ENCODE results near the gene CCDC33.

CCDC33 gene

GRCh38 chr15:74201710-74202420, 34.3 kb upstream of the CCDC33 start:
- ATAC-seq, result no peak

GRCh38 chr15:74202452-74203401, 33.4 kb upstream of the CCDC33 start, which contains the start of gene STRA6:
TSS of gene STRA6 (minus strand) at chr15:74202787. CDS start at chr15:74202267, 520 bp downstream.
- TF ChIP-seq ZFP3 (CRISPR knock-in tag; IDR thresholded peaks at IDR 0.05), result peak; percentile 41
- TF ChIP-seq OSR1 (CRISPR knock-in tag; IDR thresholded peaks at IDR 0.05), result no peak
- peak; percentile 74 for ATAC-seq

More at GRCh38 chr15:74201710-74202420, 34.3 kb upstream of the CCDC33 start:
- TF ChIP-seq ZFP3 (CRISPR knock-in tag; IDR thresholded peaks at IDR 0.05), result no peak
- no peak for TF ChIP-seq ZC3H10 (CRISPR knock-in tag; IDR thresholded peaks at IDR 0.05)
- 0 out of 2 replicates have a peak, but pooled peaks have one; percentile 19 for TF ChIP-seq CSRNP3 (CRISPR knock-in tag; IDR thresholded peaks at IDR 0.05)

GRCh38 chr15:74203914-74204431, 32.2 kb upstream of the CCDC33 start:
- ATAC-seq, result peak; percentile 54
- TF ChIP-seq ZFP3 (CRISPR knock-in tag; IDR thresholded peaks at IDR 0.05) (no peak; the same call in 1 of the 2 replicates), ESRRG (CRISPR knock-in tag; IDR thresholded peaks at IDR 0.05) (no peak), TSHZ2 (CRISPR knock-in tag; IDR thresholded peaks at IDR 0.05) (no peak), TOX (CRISPR knock-in tag; IDR thresholded peaks at IDR 0.05; ENCODE audit: borderline replicate concordance) (no peak), CREB5 (CRISPR knock-in tag; IDR thresholded peaks at IDR 0.05; ENCODE audit: low read depth) (no peak), ZC3H10 (CRISPR knock-in tag; IDR thresholded peaks at IDR 0.05) (no peak), ZFP30 (CRISPR knock-in tag; IDR thresholded peaks at IDR 0.05) (no peak), GLIS3 (CRISPR knock-in tag; IDR thresholded peaks at IDR 0.05) (no peak)

GRCh38 chr15:74205582-74205947, 30.6 kb upstream of the CCDC33 start:
- ATAC-seq, result no peak
- TF ChIP-seq OSR1 (CRISPR knock-in tag; IDR thresholded peaks at IDR 0.05), result no peak
- no peak for TF ChIP-seq PPARA (CRISPR knock-in tag; IDR thresholded peaks at IDR 0.05; ENCODE audit: borderline replicate concordance)
- no peak for TF ChIP-seq ZFP3 (CRISPR knock-in tag; IDR thresholded peaks at IDR 0.05)
- TF ChIP-seq CSDC2 (CRISPR knock-in tag; IDR thresholded peaks at IDR 0.05), result no peak
- TF ChIP-seq TCF4 (CRISPR knock-in tag; IDR thresholded peaks at IDR 0.05; ENCODE audit: borderline replicate concordance), result no peak
- no peak for TF ChIP-seq CSRNP3 (CRISPR knock-in tag; IDR thresholded peaks at IDR 0.05)
- no peak for TF ChIP-seq ZFP30 (CRISPR knock-in tag; IDR thresholded peaks at IDR 0.05)
- no peak for TF ChIP-seq ZNF565 (CRISPR knock-in tag; conservative IDR thresholded peaks at IDR 0.05; ENCODE audit: low read depth)
- TF ChIP-seq BACH2 (CRISPR knock-in tag; IDR thresholded peaks at IDR 0.05; ENCODE audit: borderline replicate concordance), result no peak
- no peak for TF ChIP-seq ARNTL (CRISPR knock-in tag; IDR thresholded peaks at IDR 0.05; ENCODE audit: borderline replicate concordance, low read depth)
- no peak for TF ChIP-seq TSHZ2 (CRISPR knock-in tag; IDR thresholded peaks at IDR 0.05)
- TF ChIP-seq POU6F1 (CRISPR knock-in tag; IDR thresholded peaks at IDR 0.05; ENCODE audit: borderline replicate concordance, low read depth), result no peak
- no peak for TF ChIP-seq ISL1 (CRISPR knock-in tag; IDR thresholded peaks at IDR 0.05)

All from SK-N-SH treated with all-trans-retinoic acid at 6 μM for 48 hours (cell line).